Measurements from ENCODE around the gene KRTAP5-10.
"Not testable (repeated sequence)": the region's sequence is repeated elsewhere in the genome, so short reads cannot be mapped to it uniquely, and the experiment has no call there.

GRCh38 chr11:71588822-71589545 lies 23.6 kb downstream of the KRTAP5-10 start:
- TF ChIP-seq, protein P1, sequence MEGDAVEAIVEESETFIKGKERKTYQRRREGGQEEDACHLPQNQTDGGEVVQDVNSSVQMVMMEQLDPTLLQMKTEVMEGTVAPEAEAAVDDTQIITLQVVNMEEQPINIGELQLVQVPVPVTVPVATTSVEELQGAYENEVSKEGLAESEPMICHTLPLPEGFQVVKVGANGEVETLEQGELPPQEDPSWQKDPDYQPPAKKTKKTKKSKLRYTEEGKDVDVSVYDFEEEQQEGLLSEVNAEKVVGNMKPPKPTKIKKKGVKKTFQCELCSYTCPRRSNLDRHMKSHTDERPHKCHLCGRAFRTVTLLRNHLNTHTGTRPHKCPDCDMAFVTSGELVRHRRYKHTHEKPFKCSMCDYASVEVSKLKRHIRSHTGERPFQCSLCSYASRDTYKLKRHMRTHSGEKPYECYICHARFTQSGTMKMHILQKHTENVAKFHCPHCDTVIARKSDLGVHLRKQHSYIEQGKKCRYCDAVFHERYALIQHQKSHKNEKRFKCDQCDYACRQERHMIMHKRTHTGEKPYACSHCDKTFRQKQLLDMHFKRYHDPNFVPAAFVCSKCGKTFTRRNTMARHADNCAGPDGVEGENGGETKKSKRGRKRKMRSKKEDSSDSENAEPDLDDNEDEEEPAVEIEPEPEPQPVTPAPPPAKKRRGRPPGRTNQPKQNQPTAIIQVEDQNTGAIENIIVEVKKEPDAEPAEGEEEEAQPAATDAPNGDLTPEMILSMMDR (IDR thresholded peaks at IDR 0.05; ENCODE audit: low read depth, low read length) = not testable (repeated sequence)
- TF ChIP-seq POLR2A (IDR thresholded peaks at IDR 0.05; ENCODE audit: extremely low read depth, insufficient read length) = not testable (repeated sequence)

Data from NB4 (cell line).